Uterus (tissue), 4 donors: ENCODE measurements around the gene HMCN1. TPM values are rescaled to one million over a fixed set of nuclear protein-coding genes. Genes with fewer than 3 reads are reported as not detected.
"Not testable (repeated sequence)": the region's sequence is repeated elsewhere in the genome, so short reads cannot be mapped to it uniquely, and the experiment has no call there.

Source experiments
- DNase-seq, 2 donors: peaks; one replicate each; pipeline ENCODE4 v3.0.0-alpha.2; 2019 to 2020
- H3K27ac ChIP-seq, 2 donors: fragments of 200-600 bp; sonication (generic); 1 replicate in 1 of 2; 2 replicates in 1 of 2; pipeline ENCODE4 v1.5.1; 2016 to 2018
- H3K27me3 ChIP-seq, 2 donors: fragments of 200-600 bp; sonication (generic); one replicate each; pipeline ENCODE4 v1.5.1; 2018 to 2019; ENCODE audit warnings: control low read depth in 1 of 2
- H3K36me3 ChIP-seq, 2 donors: fragments of 200-600 bp; sonication (generic); one replicate each; pipeline ENCODE4 v1.5.1; 2019; ENCODE audit warnings: control low read depth in 1 of 2
- H3K4me1 ChIP-seq, 2 donors: fragments of 200-600 bp; sonication (generic); one replicate each; pipeline ENCODE4 v1.5.1; 2018 to 2019; ENCODE audit warnings: control low read depth in 1 of 2
- H3K4me3 ChIP-seq, 2 donors: fragments of 200-600 bp; sonication (generic); 1 replicate in 1 of 2; 2 replicates in 1 of 2; pipeline ENCODE4 v1.5.1; 2018 to 2019; ENCODE audit warnings: mild to moderate bottlenecking in 1 of 2
- H3K9me3 ChIP-seq, 2 donors: fragments of 200-600 bp; sonication (generic); one replicate each; pipeline ENCODE4 v1.5.1; 2019; ENCODE audit warnings: control low read depth in 1 of 2
- POLR2A ChIP-seq, 2 donors: fragments of 450-650 bp; IDR thresholded peaks; one replicate each; pipeline ENCODE4 v1.6.1; 2016; ENCODE audit warnings: antibody characterized with exemption in 2 of 2, mild to moderate bottlenecking in 1 of 2, moderate library complexity in 1 of 2
- intact Hi-C: fragments of 100-400 bp; cut with DNase I; formaldehyde crosslinking; loops from one replicate; pipeline ENCODE4 v1.15.1; 2023; ENCODE audit warnings: low total_unique reads
- total RNA-seq, 4 donors: library from RNA; depleted of rRNA in 3 of 4; stranded (reverse); fragments of >200 nt in 3 of 4; gene quantifications; one replicate each; pipeline versions ENCODE4 v1.1.0 to v1.2.4, GENCODE V29; 2014 to 2023
- TF ChIP-seq, protein P1 (sequence below), 4 experiments: fragments of 200-600 bp in 2 of 4; fragments of 450-650 bp in 2 of 4; sonication (generic) in 2 of 4; IDR thresholded peaks; one replicate each; pipeline ENCODE4 v1.5.1; 2016 to 2019; ENCODE audit warnings: antibody characterized with exemption in 4 of 4, mild to moderate bottlenecking in 2 of 4, moderate library complexity in 1 of 4
- donor health status: DM: yes; HTN: yes; CAD: no.

HMCN1 gene
- total RNA-seq, 4 donors from 2014 or later: 0.59 to 92.9 (median 5.1) TPM

DNA sequence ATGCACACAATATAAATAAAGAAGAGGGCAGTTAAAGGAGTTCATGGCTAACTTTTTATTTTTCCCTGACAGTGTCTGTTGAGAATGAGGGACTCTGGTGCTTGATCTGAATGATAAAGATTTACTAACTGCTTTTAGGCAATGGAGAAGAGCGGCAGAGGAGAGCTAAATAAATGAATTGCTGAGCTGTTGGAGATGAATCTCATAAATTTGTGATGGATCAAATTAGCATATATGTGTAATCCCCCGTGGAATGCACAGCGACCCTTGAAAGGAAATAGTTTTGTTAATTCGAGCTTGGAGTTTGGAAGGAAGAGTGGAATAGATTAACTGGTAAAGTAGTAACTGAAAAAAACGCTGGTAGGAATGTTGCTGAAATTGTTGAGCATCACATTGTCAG is 40.2 kb downstream of the HMCN1 start:
- no peaks in the 10 kb centered on the region for H3K27me3 ChIP-seq
- no peak for TF ChIP-seq POLR2A (IDR thresholded peaks at IDR 0.05)
- TF ChIP-seq, protein P1, sequence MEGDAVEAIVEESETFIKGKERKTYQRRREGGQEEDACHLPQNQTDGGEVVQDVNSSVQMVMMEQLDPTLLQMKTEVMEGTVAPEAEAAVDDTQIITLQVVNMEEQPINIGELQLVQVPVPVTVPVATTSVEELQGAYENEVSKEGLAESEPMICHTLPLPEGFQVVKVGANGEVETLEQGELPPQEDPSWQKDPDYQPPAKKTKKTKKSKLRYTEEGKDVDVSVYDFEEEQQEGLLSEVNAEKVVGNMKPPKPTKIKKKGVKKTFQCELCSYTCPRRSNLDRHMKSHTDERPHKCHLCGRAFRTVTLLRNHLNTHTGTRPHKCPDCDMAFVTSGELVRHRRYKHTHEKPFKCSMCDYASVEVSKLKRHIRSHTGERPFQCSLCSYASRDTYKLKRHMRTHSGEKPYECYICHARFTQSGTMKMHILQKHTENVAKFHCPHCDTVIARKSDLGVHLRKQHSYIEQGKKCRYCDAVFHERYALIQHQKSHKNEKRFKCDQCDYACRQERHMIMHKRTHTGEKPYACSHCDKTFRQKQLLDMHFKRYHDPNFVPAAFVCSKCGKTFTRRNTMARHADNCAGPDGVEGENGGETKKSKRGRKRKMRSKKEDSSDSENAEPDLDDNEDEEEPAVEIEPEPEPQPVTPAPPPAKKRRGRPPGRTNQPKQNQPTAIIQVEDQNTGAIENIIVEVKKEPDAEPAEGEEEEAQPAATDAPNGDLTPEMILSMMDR (IDR thresholded peaks at IDR 0.05): no peak
- intact Hi-C loops: no loop called here
- no peak for DNase-seq
- no peak overlapping the region for H3K27ac ChIP-seq
- H3K4me3 ChIP-seq: no peak overlapping the region
- no peaks in the 10 kb centered on the region for H3K9me3 ChIP-seq
- H3K36me3 ChIP-seq: no peaks in the 10 kb centered on the region
- H3K4me1 ChIP-seq: no peaks in the 10 kb centered on the region

DNA sequence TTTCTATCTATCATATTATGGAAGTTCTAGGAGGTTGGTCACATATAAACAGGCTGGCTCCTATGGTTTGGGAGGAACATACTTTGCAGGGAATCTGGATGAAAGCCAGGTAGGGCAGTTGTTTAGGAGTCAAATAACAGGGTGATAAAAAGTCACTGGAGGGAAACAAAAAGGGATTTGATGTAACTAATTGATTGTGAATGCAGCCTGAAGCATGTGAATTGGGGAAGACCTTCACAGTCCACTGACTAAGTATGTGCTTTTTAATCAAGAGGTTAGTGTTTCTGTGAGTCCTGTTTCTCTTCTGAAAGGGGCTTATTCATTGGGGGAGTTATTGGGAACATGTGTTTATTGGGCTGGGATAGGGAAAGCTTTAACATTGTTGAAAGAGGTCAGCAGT is 41.3 kb downstream of the HMCN1 start:
- TF ChIP-seq POLR2A (IDR thresholded peaks at IDR 0.05): no peak
- TF ChIP-seq, protein P1 (IDR thresholded peaks at IDR 0.05): no peak
- H3K27me3 ChIP-seq: no peaks in the 10 kb centered on the region
- intact Hi-C loops: no loop called here
- no peak overlapping the region for H3K4me3 ChIP-seq
- no peak overlapping the region for H3K27ac ChIP-seq
- no peak for DNase-seq
- no peaks in the 10 kb centered on the region for H3K36me3 ChIP-seq
- no peaks in the 10 kb centered on the region for H3K4me1 ChIP-seq
- no peaks in the 10 kb centered on the region for H3K9me3 ChIP-seq

DNA sequence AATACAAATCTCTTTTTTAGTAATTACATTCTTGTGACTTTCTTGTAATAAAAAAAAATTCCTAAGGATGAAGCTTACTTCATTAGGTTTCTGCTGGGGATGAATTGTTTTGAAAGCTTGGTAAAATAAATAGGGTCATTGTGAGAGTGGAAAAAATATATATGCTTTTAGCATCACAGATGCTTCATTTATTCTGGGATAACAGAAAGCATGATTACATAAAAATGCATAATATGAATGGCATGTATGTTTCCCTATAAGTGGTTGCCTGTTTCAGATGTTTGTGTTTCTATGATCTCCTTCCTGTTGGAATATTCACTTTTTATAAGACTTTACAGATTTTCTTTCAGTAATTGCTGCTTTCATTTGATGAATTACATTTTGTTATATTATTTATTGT is 42.3 kb downstream of the HMCN1 start:
- Histone ChIP-seq H3K9me3 (no peaks in the 10 kb centered on the region), H3K36me3 (no peaks in the 10 kb centered on the region), H3K4me3 (no peak overlapping the region), H3K27me3 (no peaks in the 10 kb centered on the region), H3K4me1 (no peaks in the 10 kb centered on the region), H3K27ac (no peak overlapping the region)
- DNase-seq: no peak
- no peak for TF ChIP-seq POLR2A (IDR thresholded peaks at IDR 0.05)
- TF ChIP-seq, protein P1 (IDR thresholded peaks at IDR 0.05): no peak
- intact Hi-C loops: no loop called here

DNA sequence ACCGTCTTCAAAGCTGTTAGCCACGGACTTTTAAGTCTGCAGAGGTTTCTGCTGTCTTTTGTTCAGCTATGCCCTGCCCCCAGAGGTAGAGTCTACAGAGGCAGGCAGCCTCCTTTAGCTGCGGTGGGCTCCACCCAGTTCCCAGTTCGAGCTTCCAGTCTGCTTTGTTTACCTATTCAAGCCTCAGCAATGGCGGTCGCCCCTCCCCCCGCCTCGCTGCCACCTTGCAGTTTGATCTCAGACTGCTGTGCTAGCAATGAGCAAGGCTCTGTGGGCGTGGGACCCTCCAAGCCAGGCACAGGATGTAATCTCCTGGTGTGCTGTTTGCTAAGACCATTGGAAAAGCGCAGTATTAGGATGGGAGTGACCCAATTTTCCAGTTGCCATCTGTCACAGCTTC is 49.7 kb downstream of the HMCN1 start:
- H3K36me3 ChIP-seq, intact Hi-C loops, H3K4me3 ChIP-seq, H3K27ac ChIP-seq, H3K4me1 ChIP-seq, DNase-seq, H3K9me3 ChIP-seq, H3K27me3 ChIP-seq: not testable (repeated sequence)

DNA sequence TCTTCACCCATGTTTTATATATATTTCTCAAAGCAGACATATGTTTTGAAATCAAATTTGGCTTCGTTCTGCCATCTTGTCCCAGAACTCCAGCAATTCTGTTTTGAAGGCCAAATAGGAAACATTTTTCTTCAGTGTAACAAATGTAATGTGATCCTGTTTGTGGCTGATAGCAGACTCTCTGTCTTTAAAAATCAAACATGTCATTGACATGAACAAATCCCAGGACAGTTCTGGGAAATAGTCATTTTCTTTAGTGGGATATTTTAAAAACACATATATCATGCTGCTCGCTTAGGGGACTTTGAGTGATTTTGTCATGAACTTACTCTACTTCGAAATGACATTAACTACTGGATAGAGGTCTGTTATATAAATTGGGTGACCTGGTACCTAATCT is 51.4 kb downstream of the HMCN1 start:
- Histone ChIP-seq H3K27me3 (no peaks in the 10 kb centered on the region), H3K36me3 (no peaks in the 10 kb centered on the region), H3K9me3 (no peaks in the 10 kb centered on the region), H3K4me3 (no peak overlapping the region), H3K27ac (no peak overlapping the region), H3K4me1 (no peaks in the 10 kb centered on the region)
- DNase-seq: no peak
- TF ChIP-seq POLR2A (IDR thresholded peaks at IDR 0.05): no peak
- TF ChIP-seq, protein P1 (IDR thresholded peaks at IDR 0.05): no peak
- intact Hi-C loops: no loop called here

DNA sequence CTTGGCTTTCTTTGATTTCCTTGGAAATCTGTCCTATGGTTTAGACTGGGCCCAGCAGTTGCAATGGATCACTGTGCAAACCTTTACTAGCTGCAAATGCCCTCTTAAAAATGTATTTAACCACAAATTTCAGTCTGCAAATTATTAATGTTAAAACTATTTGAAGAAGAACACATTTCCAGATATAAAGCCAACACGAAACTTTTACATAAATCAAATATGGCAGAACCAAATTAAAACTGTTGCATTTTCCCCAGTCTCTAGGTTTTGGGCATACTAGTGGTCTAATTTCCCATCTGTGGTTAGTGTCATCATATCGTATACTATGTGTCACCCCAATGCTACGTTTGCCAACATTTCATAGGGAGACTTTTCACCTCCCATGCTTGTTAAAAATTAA is 52.3 kb downstream of the HMCN1 start:
- H3K4me3 ChIP-seq: no peak overlapping the region
- H3K36me3 ChIP-seq: no peaks in the 10 kb centered on the region
- no peak for DNase-seq
- H3K27me3 ChIP-seq: no peaks in the 10 kb centered on the region
- H3K27ac ChIP-seq: no peak overlapping the region
- intact Hi-C loops: no loop called here
- TF ChIP-seq, protein P1 (IDR thresholded peaks at IDR 0.05): no peak
- TF ChIP-seq POLR2A (IDR thresholded peaks at IDR 0.05): no peak
- H3K9me3 ChIP-seq: no peaks in the 10 kb centered on the region
- H3K4me1 ChIP-seq: no peaks in the 10 kb centered on the region
